ENCODE data around the gene EVX2.

The EVX2 gene

GRCh38 chr2:176106581-176107539 is 23.1 kb upstream of the EVX2 start, which contains the start of gene HOXD11:
Gene HOXD11 (plus strand): TSS chr2:176107280. CDS start chr2:176107356, 76 bp downstream.
- peak; percentile 71 for DNase-seq

DNA sequence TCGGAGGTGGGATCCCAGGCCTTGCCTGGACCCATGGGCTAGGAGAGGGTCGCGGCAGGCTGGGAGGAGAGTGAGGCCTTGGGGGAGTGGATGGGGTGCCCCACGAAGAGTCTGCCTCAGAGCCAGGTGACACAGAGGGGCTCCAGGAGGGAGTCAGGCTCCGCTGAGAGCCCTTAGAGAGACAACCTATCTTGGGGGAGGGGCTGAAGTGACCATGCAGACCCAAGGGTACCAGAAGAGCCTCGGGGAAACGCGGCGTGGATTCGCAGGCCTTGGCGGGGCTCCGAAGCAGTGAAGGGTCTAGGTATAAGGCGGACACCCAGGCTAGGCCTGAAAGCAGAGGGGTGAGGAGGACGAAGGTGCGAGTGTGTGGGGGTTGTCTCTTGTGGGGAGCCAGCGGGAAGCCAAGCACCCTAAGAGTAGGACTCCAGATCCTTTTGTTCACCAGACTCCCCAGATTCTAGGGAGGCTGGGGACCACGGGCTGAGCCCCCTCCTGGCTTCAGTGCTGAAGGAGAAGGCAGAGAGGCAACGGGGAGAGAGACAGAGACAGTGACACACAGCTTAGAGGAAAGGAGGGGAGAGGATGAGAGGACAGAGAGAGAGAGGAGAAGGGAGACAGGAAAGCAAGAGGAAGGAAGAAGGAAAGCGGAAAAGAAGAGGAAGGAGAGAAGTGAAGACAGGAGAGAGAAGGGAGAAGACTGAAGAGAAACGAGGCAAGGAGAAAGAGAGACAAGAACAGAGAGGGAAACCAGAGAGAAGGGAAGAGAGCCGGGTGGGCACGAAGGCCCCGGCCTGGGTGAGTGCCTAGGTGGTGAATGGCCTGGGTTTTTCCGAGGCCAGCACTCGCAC is 22.2 kb upstream of the EVX2 start:
- no peak for DNase-seq

DNA sequence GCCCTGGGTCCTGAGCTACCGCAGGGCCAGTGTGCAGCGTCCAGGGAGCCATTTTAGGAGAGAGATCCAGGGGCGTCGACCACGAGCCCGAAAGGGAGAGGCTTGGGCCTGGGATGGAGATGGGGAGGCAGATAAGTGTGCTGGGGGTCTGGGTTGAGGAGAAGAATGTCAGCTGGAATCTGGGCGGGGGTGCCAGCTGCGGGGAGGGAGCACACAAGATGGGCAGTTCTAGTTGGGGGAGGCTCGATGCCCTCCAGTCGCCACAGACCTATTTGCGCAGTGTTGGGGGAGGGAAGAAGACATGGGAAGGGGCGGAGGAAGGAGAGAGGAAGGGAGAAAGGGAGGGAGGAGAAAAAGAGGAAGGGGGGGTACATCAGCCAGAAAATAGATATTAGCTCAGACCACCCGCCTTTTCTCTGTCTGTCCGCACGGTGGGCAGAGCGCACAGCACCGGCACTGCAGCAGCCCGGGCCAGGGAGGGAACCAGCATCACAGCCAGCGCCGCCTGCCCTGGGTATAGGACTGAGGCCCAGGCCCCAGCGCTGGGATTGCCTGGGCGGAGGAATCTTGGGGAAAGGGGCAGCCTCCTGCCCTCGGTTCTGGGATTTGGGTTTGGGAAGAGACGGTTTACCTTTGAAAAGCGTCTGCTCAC is 21.4 kb upstream of the EVX2 start:
- DNase-seq, result no peak

DNA sequence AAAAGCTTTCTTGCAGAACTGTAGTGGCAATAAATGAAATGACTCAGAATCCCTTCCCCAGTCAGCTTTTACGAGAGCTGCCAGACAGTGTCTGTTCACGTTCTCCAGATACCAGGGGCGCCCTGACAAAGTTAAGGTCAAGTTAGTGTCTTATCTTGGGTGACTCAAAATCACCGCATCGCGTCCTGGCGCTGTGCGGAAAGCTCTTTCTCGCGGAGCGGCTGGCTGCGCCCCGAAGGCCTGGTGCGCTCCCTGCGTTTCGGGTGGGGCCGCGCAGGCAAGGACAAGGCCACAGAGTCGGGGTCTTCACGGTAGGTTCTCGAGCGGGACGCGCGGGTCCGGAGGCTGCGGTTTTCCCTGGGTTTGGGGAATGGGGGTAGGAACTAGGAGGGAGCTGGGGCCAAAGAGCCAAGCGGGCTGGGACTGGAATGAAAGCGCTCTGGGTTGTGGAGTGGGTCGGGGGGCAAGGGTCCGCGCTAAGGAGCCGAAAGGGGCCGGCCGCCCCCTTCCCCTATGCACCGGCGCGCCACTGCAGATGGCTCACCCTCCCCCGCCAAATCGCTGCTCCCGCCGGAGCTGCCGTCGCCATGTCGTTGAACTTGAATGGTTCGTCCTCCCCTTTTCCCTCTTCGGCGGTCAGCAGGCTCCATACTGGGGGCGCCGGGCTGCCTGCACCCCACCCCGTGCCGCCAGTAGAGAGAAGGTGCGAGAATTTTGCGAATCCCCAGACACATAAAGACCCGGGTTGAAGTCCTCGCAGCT is 20.7 kb upstream of the EVX2 start:
- no peak for DNase-seq

DNA sequence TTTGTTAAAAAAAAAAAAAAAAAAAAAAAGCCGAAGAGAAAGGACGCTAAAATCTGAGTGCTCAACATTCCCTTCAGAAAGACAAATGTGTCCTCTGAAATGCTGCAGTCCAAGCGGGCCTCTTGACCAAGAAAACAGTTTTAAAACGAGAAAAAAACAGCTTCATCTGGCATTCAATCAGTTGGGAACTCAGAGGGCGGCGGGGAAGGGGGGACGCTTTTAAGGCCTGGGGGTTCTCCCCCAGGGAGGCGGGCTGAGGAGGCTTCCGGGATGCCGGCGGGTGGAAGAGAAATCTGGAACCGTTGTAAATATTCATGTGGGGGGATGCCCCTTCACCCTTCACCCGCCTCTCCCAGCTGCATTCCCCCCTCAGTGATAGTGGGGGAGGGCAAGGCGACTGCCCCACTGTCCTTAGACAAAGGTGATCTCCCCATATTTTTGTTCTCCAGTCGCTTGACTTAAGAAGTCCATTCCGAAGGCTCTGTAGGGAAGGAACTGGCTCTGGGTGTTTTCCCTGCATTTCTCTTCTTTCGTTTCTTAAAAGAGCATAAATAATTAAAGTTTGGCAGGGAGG is 20.1 kb upstream of the EVX2 start:
- DNase-seq, result no peak

DNA sequence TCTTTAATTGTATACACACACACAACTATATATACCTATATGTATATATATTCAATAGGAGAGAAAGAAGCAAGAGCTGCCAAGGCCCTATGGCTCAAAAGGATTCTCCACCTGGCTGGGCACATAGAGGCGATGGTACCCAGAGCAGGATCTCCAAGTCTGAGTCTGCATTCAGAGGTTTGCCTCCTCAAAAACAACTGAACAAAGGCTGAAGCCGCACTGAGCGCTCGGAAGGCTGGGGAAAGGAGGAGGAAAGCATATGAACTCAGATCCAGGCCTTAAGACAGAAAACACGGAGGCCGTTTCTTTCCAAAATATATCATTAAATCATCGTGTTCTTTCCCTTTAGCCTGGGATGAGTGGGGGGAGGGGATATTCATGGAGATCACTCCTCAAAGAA is 19.4 kb upstream of the EVX2 start:
- DNase-seq, result no peak

- no peak for DNase-seq
Observed at GRCh38 chr2:176102309-176102866, 18.6 kb upstream of the EVX2 start.

- no peak for DNase-seq
Observed at GRCh38 chr2:176101842-176102241, 18.1 kb upstream of the EVX2 start.

DNA sequence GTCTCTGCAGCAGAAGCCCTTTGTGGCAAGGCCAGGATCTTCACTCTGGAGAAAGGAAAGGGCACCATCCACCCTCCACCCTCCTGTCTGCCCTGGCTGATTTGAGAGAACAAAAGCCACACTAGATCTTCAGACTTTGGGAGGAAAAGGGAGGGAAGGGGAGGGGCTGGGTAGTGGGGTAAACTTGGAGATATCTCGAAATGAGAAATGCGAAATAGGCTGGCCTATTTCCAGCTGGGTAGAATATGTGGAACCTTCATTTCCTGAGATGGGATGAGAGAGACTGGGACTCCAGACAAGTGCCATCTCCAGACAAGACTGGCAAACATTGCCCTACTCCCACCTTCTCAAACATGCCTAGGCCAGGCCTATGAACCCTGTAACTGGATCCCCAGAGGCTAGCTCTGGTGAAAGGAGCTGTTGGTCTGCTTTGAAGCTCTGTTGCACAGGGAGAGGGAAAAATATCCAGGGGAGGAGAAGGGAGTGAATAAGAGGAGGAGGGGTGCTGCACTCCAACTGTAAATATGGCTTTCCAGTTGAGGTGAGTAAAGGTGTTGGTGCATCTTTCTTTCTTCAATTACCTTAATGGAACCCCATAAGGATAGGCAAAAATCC is 17.6 kb upstream of the EVX2 start:
- no peak for DNase-seq

DNA sequence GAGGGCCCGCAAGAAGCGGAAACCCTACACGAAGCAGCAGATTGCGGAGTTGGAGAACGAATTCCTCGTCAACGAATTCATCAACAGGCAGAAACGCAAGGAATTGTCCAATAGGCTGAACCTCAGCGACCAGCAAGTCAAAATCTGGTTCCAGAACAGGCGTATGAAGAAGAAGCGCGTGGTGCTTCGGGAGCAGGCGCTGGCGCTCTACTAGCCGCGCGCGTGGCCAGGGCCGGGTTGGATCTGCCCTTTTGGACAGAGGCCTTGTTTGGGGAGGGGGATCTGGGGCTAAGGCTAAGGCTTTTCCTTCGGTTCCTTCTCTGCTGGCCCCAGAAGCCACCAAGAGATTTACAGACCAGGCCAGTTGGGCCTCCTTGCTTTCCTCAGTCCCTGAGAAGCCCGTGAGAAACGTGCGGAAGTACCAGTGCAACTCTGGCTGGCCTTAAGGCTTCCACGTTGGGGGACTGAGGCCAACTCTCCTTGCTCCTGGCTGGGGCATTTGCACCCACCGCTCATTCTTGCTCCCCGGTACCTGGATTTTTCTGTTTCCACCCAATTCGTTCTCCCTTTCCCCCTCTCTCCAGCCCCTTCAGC is 16.9 kb upstream of the EVX2 start:
- DNase-seq, result no peak

DNA sequence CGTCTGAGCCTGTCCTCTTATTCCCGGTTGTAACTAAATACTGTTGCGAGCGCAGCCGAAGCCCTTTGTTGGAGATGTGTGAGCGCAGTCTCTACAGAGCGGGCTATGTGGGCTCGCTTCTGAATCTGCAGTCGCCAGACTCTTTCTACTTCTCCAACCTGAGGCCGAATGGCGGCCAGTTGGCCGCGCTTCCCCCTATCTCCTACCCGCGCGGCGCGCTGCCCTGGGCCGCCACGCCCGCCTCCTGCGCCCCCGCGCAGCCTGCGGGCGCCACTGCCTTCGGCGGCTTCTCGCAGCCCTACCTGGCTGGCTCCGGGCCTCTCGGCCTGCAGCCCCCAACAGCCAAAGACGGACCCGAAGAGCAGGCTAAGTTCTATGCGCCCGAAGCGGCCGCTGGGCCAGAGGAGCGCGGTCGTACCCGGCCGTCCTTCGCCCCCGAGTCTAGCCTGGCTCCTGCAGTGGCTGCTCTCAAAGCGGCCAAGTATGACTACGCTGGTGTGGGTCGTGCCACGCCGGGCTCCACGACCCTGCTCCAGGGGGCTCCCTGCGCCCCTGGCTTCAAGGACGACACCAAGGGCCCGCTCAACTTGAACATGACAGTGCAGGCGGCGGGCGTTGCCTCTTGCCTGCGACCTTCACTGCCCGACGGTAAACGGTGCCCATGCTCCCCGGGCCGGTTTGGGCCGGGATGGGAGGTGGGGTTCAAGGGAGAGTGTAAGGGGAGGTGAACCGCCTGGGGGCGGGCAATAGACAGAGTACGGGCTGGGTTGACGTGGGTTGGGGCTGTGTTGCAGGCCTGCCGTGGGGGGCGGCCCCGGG is 16.2 kb upstream of the EVX2 start, which contains the start of gene HOXD12:
TSS of gene HOXD12 (plus strand) at position 68 of the 819 bp plus-strand sequence. CDS start at position 75, 7 bp downstream.
- no peak for DNase-seq

- no peak for DNase-seq
Observed at GRCh38 chr2:176099159-176099727, 15.5 kb upstream of the EVX2 start.

- no peak for DNase-seq
Observed at GRCh38 chr2:176098366-176099158, 14.8 kb upstream of the EVX2 start.

DNA sequence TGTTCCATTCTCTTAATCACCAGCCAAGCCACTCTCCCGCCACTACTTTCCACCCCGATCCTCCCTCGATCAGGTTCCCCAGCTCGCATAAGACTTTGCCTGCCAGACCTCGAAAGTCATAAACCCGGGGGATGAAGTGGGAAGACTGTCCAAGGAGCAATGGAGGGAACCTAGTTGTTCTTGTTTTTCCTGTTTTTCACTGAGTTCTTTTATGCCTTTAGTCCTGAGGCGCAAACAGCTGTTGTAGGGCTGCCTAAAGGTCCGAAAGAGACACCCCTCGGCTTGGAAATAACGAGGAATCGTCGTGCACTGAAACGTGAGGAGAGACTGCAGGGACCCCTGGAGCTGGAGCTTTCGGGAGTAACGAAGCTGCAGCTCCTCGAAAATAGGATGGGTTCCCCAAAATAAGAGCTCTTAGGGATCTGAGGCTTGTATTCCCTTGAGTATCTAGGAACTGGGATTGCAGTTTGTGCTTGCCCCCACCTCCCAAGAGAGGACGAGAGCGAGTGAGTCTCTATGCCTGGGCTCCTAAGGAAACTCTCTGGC is 14.1 kb upstream of the EVX2 start:
- DNase-seq, result no peak

DNA sequence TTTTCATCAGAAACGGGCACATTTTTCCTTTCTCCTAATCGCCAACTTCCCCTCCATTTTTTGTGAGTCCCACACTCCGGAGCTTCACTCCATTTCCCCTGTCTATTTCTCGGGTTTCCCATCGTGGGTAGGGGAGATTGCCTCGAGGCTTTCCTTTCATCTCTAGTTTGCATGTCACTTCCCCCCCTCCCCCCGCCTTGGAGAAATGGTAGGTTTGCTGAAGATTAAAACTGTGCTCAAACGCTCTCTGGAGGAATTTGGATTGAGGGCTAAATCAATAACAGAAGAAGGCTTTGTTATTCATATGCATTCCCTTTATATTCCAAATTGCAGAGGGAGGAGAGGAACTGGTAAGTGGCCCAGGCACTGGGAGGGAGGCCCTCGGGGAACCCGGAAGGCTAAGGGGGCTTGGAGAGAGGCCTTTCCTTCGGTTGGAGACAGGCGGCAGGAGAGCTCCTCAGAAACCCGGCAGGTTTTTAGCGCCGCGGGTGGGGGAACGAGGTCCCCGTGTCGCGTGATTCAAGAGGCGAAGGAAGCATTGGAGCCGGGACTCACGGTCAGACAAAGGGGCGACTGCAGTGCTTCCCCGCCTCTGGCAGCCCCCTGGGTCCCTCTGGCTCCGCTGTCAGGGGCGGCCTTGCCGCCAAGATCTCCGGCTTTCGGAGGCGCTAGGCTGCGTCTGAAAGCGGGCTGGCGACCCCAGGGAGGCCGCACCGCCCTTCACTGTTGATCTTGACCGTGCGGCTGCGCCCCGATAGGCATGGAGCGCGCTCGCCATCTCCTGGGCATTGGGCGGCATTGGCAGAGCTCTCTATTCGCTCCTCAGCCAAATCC is 13.4 kb upstream of the EVX2 start:
- DNase-seq, result peak; percentile 81

- no peak for DNase-seq
Observed at GRCh38 chr2:176096243-176096985, 12.7 kb upstream of the EVX2 start.
